ENCODE data around the gene HOXB9.

HOXB9 gene

DNA sequence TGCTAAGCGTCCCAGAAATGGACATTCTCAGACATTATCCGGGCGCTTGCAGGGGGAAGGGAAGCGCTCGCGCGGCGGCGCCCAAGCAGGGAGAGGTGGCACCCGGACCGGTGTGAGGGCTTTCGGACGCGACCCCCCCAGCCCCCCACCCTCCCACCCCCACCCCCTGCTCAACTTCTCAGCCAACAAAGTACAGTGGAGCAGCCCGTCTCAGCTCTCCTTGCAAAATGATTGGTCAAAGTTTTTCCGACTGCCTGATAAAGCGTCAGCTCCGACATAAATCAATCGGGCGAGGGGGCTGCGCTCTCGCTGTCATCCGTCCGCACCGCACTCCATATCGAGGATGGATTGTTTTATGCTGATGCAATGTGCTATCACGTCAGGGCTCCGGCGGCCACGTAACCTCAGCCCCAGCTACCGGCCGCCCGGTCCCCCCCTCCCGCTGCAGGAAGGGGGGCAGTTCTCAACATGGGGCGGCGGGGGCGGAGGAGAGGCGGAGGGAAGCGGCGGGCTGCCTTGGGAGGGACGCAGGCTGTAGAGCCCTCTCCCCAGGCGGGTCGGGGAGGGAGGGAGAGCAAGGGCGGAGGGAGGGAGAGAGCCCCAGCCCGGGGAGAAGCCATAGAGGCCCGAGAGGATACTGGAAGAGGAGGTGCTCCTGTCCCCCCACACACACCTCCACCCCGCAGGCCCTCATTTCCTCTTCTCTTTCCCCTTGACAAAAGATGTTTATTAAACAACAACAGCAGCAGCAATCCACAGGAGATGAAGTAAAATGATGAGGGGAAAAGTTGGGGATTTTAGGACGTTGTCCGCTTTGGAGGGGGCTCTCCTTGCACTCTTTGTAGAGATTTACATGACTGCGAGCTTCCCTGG lies at the start of gene HOXB9:
Gene HOXB9, minus strand, starts transcription at position 114 of the 873 bp plus-strand sequence. Its CDS starts 89 bp downstream, at position 25.
- peak; percentile 66 for DNase-seq
- ATAC-seq, result peak; percentile 41

DNA sequence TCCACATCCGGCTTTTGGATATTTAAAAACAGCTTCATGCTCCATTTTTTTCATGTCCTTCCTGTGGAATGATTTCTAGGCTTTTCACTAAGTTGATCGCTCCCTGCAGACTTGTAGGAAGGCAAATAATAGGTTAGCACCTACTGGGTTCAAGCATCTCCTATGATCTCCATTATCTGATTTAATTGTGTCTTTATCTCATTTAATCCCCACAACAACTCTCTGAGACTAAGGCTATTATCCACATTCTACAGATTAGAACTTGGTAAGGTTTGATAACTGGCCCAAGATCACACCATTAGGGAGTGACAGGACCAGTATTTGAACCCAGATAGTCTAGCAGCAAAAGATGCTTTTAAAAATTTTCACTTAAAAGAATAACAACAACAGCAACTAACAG lies 46.2 kb upstream of the HOXB9 start:
- no peak for DNase-seq
- no peak for ATAC-seq

DNA sequence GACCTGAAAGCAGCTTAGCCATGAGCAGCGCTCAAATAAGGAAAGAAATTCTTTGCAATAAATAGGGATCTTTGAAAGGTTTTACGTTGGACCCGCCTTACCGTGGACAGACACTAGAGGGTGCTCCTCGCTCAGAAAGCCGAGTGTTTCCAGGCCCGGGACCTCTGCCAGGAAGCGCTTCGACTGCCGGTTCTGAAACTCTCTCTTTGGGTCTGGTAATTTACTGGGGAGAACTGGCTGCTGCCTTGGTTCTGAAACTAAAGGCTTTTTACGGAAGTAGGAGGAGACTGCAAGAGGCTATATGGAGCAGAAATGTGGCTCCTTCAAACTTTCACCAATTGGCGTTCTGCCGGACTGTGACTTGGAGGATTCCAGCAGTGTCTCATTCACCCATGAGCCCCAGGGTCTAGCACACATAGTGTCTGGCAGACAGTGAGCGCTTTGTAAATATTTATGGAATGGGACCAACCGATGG lies 45.6 kb upstream of the HOXB9 start:
- ATAC-seq (no peak), DNase-seq (peak; percentile 71)

DNA sequence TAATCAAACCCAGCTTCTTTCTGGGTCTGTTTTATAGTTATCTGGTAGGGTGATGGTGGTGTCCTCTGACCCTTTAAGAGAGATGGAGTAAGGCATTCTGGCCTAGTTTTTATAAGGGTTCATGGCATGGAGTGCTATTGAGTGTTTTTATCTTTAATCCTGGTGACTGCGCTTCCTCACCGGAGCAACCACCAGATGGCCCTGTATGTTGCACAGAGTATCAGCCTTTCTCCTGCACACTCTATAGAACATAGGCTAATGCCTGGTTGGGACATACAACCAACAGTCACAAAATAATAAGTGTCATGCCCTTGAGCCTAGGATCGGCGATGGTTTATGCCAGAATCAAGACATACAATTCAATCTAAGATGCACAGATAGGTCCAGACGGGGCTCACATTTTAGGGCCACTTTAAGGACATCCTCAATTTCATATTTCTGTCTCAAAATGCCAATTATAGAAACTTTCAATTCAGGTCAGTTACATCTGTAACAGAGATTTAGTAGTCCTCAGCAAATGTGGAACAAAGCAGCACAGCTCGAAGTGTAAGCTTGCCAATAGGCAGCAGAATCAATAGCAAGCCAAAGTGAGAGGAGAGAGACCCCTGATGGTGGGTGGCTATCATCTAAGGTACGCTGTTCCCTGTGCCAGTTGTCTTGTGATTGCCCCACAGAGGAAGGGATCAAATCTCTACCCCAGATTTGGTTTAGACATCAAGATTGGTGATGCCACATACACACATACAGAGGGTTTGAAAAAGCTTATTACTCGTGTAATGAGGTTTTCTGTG lies 37.2 kb upstream of the HOXB9 start:
- DNase-seq (no peak), ATAC-seq (no peak)

DNA sequence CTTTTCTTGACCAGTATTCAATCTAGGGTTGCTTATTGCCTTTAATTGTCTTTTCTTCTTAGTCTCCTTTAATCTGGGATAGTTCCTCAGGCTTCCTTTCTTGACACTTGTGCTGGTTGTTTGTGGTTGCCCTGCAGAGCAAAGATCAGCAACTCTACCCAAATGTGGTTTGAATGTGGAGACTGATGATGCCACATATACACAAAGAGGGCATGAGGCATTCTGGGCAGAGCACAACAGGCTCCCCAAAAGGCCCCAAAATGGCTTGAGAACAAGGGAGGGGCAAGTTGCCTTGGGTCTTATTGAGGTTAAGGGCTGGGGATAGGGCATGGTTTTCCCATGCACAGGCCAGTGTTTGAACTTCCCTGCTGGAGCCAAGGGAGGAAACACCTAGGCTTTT lies 29.8 kb upstream of the HOXB9 start:
- ATAC-seq, result no peak
- no peak for DNase-seq

DNA sequence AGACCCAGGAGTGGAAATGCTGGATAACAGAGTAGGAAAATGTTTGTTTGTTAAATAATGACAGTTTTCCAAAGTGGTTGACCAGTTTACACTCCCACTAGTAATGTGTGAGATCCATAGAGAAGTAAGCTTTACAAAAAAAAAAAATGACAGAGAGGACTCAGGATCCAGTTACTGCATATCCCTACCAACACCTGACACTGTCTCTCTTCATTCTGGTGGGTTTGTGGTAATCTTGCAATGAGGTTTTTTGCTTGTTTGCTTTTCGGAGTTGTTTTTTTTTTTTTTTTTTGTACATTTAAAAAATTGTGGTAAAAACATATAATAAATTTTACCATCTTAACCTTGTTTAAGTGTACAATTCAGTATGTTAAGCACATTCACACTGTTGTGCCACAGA lies 23.6 kb upstream of the HOXB9 start:
- no peak for DNase-seq

DNA sequence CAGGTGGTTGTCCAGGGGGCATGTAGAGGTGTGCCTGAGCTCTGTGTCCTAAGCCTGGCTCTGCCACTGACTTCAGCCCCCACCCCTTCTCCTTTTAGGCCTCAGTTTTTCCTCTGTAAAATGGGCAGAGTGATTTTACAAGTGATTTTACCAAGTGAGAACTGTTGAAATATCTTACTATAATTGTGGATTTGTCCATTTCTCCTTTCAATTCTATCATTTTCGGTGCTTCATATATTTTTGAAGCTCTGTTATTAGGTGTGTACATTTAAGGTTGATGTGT lies 21.7 kb upstream of the HOXB9 start:
- DNase-seq (no peak), ATAC-seq (no peak)

More for the DNA sequence above, 23.6 kb upstream of the HOXB9 start:
- no peak for ATAC-seq

DNA sequence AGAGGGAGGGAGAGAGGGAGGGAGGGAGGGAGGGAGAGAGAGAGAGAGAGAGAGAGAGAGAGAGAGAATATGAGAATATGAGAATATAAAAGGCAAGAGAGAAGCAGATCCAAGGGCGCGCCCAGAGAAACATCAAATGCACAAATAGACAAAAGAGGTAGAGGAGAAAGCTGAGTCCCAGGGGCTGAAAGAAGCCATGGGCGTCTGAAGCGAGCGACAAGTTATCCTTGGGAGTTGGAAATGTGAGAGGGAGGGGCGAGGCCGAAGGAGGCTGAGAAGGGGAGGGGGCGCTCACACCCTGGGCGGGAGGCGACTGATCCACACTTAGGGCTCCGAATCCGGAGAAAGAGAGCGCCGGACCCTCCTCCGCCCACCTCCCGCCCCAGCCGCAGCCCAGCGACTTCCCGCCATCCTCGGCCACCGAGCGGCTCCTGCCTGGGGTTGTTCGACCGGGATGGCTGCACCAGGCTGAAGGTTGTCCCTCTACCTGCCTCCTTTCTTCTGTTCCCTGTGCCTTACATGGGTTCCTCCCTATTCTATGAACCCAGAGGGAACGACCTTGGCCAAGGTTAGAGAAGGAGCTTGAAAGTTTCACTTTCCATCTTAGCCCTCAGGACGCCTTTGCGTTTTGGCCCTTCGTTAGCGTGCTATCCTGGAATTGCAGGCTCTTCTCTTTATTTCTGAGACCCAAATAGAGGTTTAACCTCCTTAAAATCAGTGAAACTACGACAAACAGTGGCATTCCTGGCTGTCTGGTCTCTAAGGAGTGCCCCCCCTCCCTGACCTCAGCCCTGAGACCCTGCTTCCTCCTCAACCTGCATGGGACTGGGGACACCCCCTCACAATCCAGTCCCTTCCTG lies 21.2 kb upstream of the HOXB9 start:
- peak; percentile 32 for ATAC-seq

DNA sequence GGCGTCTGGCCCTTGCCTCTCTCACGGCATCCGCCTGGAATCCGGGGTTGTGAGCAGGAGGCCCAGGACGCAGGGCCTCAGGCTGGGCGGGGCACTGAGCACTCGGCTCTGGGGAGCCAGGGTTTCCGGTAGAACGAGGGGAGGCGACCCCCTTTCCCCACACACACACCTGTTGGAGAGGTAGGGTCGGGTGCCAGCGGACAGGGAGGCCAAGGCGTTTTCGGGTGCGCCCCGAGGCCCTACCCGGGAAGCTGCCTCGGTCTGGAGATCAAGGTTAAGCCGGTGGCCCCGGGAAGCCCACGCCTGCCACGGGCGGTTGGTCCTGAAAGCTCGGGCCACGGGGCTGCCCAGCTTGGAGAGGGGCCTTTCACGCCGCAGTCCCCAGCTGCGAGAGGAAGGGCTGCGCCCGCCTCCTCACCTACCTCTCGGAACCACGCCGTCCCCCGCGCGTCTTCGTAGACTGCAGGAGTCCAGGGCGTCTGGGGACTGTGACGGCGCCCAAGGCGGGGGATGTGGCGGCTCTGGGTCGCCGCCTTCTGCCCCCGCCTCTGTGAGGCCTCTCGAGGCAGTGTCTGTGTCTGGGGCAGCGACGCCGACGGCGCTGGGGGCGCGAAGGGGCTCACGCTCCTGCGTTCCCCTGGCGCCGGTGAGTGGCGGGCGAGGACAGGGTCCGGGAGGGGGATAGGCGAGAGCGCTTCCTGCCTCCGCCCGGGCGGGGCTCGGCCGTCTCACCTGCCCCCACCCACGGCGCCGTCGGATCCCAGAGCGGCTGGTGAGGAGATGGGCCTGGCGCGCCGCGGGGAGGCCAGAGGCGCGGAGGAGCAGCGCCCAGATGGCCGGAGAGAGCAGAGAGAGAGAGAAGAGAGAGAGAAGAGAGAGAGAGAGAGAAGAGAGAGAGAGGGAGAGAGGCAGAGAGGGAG lies 20.3 kb upstream of the HOXB9 start:
- ATAC-seq (peak; percentile 42), DNase-seq (peak; percentile 27)

More for the DNA sequence above, 21.2 kb upstream of the HOXB9 start:
- DNase-seq, result no peak

DNA sequence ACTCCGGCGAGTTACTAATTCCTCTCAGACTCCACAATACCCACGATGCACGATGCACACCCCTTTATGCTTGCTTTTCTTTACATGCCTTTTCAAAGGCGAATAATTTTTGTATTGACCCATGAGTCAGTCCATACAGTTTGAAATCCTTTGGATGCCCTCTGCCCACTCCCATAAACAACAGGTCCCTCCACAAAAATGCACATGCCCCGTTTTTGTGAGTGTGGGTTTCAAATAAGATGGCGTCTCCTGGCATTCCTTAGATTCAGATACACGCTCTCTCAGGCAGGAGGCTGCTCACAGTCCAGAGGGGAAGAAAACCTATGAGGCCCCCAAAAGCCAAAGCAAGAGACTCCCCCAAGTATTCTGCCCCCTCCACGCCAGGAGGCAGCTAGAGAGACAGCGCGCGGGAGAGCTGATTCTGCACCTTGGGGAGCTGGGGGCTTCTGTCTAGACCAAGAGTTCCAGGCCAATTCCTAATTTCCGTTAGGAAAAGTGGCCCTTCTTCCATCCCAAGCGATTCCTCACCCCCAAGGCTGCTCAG lies 19.6 kb upstream of the HOXB9 start:
- ATAC-seq (no peak), DNase-seq (no peak)

DNA sequence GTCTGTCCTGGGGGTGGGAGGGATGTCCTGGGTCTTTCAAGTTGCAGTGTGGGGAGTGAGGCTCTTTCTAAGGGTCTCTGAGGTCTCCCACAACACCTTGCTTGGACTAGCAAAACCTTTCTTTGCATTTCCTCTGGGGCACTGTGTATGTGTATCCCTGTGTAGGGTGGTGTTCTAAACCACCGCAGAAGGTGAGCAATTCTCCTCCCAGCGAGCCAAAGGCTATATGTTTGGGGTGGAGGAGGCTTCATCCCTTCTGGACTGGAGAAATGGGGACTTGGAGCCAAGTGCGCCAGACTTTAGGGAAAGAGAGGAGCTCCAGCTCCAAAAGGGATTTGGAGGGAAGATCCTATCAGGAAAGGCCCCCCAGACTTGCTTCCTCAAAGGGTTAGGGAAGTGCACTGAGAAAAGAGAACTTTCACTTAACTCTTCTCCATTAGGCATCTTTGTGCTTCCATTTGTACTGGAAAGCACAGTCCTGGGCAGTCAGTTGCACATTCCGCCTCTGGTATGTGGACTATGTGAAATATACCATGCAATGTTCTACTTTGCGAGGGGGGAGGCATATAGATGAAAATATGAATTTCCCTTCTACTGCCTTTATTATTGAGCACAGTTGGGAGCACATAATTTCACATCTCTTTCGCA lies 18.9 kb upstream of the HOXB9 start:
- DNase-seq, result no peak
- ATAC-seq, result no peak

DNA sequence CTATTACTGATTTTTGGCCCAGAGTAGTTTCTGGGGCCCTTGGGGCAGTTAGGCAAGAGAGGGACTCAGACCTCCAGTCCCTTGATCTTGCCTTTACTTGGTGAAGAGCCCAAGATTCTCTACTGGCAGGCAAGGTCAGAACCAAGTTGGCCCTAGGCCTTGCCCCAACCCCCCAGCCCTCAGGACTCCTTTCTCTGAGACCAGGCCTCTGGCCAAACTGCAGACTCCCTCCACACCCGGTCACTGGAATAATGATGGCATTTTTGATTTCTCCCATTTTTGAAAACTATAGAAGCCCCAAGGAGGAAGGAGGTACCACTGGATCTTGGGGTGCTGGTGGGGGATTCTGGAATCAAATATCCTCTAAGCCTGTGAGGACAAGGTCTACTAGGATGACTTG lies 18.0 kb upstream of the HOXB9 start:
- ATAC-seq (no peak), DNase-seq (no peak)

DNA sequence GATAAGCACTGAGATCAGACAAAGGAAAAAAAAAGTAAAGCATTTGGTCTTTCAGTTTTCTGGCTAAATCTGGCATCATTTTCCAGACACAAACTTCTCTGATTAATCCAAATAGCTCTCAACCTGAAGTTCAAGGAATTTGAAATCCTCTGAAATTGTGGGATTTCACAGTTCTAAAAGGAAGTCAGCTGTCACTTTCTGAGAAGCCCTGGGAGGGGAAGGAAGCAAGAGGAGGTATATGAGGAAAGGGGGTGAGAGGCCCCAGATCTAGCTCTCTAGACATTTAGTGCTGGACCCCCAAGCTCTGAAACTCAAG lies 17.5 kb upstream of the HOXB9 start:
- ATAC-seq, result no peak
- no peak for DNase-seq

DNA sequence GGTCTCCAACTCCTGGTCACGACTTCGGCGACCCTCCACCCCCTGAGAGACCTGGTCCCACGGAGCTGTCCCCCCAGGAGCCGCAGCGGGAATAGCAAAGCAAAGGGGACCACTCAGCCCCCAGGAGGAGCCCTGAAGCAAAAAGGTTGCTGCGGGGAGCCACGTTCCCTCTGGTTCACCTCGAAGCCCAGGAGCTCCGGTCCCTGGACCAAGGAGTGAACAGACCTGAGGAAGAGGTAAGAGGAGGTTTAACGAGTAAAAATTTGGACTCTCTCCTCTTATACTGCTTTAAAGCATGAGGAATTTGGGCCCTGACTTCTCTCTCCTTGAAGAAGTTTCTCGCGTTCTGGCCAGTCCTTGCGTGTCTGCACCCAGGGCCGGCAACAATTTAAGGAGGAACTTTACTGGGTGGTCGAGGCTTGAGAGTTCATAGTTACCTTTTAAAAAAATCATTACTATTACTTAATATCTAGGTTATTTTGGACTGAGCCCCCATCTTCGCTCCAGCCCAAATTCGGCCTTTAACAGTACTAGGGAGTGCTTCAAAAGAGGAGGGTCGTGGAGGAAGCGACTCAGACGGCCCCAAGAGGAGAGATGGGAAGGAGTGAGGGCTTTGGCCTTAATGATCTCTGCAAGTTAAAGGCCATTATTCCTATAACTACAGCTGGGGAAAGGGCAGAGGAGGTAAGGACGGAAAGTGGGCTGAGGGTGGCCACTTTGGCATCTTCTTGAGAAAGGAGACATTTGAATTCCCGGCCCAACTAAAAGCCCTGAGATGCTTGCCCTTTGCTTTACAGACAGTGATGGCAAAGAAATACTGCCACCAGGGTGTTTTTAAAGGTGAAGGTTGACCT lies 16.9 kb upstream of the HOXB9 start:
- ATAC-seq (no peak), DNase-seq (no peak)

DNA sequence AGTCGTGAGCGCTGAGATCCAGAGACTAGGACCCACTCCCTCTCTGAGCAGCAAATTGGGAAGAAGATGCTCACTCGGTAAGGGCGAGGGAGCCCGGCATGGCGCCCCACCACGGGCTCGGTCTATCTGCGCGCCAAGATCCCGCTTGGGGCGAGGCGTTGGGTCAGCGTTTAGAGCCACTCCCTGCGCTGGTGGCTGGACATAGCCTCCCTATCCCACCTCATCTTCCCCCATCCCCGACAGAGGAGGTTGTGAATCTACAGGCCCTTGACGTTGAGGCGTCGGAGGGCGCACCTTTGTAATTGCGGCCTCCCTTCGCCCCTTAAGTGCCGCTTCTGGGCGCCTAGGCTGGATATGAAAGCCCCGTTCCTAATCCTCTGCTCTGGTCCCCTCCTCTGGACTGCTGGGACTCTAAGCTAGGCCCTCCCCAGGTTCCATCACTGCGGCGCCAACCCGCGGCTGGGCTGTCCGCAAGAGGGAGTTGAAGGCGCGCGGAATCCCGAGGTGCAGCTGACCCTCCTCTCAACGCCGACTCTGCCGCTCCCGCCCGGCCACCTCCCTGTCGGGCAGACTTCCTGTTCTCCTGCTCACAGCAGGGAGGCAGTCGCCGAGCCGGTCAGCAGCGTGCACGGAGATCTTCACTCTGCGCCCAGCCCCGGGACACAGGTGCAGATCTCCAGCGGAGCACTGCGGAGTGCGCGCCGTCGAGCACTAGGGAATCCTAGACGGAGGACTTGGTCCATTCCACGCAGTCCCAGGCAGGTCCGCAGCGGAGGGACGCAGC lies 16.1 kb upstream of the HOXB9 start:
- DNase-seq, result no peak
- no peak for ATAC-seq

DNA sequence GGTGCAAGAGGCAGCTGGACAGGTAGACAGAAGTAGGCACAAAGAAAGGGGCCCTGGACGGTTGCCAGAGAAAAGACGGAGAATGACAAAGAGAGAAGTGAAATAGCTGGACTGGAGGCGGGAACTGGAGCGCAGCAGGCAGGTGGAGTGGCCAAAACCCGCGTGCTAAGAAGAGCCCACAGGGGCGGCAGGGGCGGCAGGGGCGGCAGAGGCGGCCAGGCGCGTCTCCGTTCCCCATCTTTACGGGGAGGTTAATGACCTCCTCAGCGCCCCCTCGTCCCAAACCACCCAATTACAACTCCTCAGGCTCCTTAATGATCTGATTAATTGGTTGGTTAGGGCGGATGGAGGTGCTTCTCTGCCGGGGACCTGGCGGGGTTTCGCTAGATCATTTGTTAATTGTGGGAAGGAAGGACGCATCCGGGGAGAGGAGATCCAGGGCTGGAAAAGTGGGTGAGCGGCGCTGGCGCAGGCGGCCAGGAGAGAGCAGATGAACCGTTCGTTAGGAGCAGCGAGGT lies 15.4 kb upstream of the HOXB9 start:
- ATAC-seq (no peak), DNase-seq (no peak)

DNA sequence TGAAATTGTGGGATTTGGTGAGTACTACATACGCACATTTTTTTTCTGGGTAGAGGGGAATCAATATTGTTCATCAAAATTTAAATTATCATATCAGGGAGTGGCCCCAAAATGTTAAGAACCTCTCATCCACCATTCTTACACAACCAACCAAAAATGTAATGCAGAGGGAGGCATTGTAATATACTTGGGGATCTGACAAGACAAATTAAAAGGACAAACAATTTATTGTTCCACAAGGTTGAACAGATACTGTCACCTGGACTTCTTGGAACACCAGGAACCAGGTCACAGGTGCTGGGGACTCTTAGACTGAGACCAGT lies 14.7 kb upstream of the HOXB9 start:
- DNase-seq (no peak), ATAC-seq (no peak)

DNA sequence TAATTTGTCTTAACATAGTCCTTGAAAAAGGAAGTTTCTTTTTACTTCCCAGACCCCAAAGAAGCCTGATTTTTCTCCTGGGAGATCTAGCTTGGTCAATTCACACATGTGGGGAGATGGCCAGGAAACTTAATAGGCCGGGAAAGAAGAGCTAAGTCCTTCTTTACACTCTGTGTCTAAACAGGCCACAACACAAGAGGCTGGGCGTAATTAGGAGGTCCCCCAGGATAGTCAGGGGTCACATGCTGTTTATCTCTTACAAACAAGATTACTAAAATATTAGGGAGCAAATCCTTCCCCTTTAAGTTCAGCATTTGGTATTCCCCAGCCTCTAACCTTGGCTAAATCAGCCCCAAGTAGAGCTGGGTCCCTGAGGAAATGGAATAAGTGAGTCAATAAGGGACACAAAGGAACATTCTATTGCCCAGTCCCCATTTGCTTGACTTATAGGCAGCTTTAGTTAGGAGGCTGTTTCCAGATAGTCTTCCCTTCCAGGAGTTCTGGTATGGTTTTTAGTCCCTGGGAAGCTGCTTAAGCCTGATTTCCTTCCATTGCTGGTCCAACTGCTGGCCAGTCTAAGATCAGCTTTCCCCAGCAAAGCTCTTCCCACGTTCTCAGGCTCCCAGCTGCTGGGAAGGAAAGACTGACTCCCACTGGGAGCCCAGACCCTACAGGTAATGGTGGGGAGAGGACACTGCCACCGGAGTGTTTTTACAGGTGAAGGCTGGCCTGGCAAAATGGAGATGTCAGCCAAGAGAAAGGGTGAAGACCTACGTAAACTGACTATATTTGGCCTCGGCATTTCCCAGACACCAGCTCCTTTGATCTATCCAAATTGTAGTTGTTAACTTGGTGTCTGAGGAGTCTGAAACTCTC lies 14.1 kb upstream of the HOXB9 start:
- ATAC-seq, result no peak
- no peak for DNase-seq

All from stimulated activated naive CD8-positive, alpha-beta T cell treated with anti-CD3 and anti-CD28 coated beads, Interleukin-15, Interleukin-2, amounts not matched to agents 100 U/mL and 50 U/mL, for 24 hours (primary cell).